ENCODE results near the gene ATP6AP2.
"Not testable (repeated sequence)": the region's sequence is repeated elsewhere in the genome, so short reads cannot be mapped to it uniquely, and the experiment has no call there.

DNA sequence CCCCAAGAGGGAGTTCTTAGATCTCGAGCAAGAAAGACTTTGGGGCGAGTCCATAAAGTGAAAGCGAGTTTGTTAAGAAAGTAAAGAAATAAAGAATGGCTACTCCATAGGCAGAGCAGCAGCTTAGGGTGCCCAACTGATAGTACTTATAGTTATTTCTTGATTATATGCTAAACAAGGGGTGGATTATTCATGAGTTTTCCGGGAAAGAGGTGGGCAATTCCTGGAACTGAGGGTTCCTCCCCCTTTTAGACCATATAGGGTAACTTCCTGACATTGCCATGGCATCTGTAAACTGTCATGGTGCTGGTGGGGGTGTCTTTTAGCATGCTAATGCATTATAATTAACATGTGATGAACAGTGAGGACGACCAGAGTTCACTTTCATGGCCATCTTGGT, 9.6 kb upstream of the ATP6AP2 start:
- TF ChIP-seq, protein P1, sequence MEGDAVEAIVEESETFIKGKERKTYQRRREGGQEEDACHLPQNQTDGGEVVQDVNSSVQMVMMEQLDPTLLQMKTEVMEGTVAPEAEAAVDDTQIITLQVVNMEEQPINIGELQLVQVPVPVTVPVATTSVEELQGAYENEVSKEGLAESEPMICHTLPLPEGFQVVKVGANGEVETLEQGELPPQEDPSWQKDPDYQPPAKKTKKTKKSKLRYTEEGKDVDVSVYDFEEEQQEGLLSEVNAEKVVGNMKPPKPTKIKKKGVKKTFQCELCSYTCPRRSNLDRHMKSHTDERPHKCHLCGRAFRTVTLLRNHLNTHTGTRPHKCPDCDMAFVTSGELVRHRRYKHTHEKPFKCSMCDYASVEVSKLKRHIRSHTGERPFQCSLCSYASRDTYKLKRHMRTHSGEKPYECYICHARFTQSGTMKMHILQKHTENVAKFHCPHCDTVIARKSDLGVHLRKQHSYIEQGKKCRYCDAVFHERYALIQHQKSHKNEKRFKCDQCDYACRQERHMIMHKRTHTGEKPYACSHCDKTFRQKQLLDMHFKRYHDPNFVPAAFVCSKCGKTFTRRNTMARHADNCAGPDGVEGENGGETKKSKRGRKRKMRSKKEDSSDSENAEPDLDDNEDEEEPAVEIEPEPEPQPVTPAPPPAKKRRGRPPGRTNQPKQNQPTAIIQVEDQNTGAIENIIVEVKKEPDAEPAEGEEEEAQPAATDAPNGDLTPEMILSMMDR (IDR thresholded peaks at IDR 0.05) = not testable (repeated sequence)
- TF ChIP-seq EZH2 (IDR thresholded peaks at IDR 0.05; ENCODE audit: borderline replicate concordance, insufficient read depth, low read depth, low read length, poor library complexity, severe bottlenecking) = not testable (repeated sequence)

Data from B cell (primary cell).